Measurements from ENCODE around the gene MYH1. TPM values are rescaled to one million over a fixed set of nuclear protein-coding genes. Genes with fewer than 3 reads are reported as not detected.
"Not testable (repeated sequence)": the region's sequence is repeated elsewhere in the genome, so short reads cannot be mapped to it uniquely, and the experiment has no call there.

Gene MYH1
- under 1 TPM in 2 of 3 donors, not detected in 1; 0.03 to 0.08 TPM for polyA plus RNA-seq (ENCODE audit: insufficient read length in 3 of 3)
- long read RNA-seq, donor 1 = 0 reads
- long read RNA-seq, donor 2 = 0 reads
- long read RNA-seq, donor 3 = 0 reads
- long read RNA-seq, donor 4 = 0 reads
- long read RNA-seq, donor 5 = 0 reads
- long read RNA-seq, donor 6 = 0 reads
- long read RNA-seq, donor 7 = 0 reads
- long read RNA-seq, donor 8 = 0 reads
- long read RNA-seq, donor 9 = 0 reads
- long read RNA-seq, donor 10 = 0 reads
- long read RNA-seq, donor 11 = 0 reads
- long read RNA-seq, donor 12 = 0 reads
- long read RNA-seq, donor 13 = 0 reads
- long read RNA-seq, donor 14 = 0 reads
- long read RNA-seq, donor 15 = 0 reads
- long read RNA-seq, donor 16 = 0 reads

DNA sequence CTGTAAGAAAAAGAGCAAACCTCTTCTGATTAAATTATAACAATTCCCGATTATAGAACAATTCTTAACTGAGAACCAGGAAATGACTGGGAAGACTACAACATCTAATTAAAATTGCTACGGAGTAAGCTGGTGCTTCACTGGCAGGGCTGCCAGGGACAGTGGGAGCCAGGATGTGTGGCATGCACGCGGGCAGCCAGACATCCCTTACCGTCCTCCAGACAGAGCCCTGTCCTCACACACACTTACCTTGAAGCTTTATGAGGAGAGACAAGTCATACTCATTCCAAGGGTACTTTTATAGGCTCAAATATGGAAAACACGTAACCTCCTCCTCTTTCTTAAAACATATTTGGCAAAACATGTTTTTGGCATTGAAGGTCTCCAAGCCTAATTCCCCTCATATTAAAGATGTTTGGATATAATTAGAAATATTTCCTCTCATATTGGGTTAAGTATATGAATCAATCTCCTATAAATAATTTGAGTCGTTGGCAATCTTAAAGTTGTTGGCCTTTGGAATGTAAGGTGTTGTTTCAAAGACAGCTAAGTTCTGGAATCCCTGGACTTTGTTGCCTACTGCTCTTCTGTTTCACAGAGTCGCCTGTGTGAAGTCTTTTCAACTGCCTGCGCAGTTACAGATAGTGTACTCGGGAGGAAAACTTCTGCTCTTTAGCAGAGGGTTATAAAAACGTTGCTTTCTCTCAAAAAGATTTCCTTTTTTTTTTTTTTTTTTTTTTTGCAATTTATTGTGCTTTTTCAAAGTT lies at the start of gene MYH1:
TSS of gene MYH1 (minus strand) at position 272 of the 767 bp plus-strand sequence. CDS start 1,900 bp downstream, outside the sequence.
- no peak for DNase-seq (ENCODE audit: extremely low read depth in 1 of 11, low read depth in 9 of 11, low spot score in 4 of 11)

DNA sequence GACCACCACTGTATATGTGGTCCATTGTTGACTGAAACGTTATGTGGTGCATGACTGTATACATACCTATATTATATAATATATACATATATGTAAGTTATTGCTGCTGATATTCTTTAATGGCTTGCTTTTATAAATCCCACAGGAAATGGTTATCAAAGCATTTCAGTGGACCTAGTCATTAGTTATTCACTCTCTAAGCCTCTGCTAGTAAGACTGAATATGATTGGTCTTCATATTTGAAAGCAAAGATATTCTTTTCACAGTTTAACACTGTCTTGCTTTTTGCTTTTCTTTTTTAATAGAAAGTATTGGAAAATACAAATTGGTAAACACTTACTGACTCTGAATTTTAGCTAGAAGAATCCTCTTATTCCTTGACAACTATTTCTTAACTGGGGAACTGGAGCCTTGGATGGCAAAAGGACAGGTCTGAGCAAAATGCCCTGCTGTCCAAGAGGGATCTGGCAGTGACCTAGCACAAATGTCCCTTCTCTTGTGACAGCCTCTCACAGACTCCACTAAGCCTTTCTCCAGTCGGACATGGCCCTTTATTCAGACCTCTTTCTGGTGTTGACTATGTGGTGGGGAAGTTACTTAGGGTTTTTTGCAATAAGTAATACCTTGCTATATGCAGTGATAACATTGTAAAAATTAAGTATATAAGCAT lies 45.8 kb upstream of the MYH1 start:
- no peak for DNase-seq (ENCODE audit: extremely low read depth in 1 of 11, low read depth in 9 of 11, low spot score in 4 of 11)

DNA sequence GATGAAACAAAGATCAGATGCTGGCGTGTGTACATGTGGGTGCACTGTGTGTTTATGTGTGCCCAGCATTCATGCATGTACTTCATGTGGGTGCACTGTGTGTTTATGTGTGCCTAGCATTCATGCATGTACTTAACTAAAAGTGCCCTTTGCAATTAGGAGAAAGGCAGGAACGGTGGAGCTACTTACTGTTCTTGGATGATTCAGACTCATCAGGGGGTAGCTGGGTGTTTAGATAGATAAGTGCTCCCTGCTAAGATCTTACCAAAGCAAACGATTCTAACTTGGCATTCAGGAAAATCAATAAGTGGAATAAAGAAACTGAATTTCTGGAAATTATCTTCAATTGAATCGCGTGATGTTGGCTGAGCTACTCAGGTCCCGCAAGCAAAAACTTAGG lies 39.7 kb upstream of the MYH1 start:
- DNase-seq (ENCODE audit: extremely low read depth in 1 of 11, low read depth in 9 of 11, low spot score in 4 of 11) = no peak

DNA sequence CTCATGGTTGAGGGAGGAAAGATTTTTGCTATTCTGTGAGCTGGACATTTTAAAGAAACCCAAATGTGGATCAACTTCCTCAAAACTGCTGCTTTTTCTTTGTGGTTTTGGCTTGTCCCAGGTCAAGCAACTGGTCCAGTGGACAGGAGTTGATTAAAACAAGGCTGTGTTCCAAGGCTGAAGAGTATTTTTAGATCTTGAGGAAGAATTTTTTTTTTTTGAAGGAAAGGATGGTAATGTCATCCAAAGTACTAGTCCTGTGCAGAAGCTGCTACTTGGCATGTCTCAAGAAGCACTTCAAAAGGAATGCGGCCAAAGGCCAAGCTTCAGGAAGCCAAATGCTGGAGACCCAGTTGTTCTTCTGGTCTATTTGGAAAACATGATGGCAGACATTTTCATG lies 39.1 kb upstream of the MYH1 start:
- DNase-seq (ENCODE audit: extremely low read depth in 1 of 11, low read depth in 9 of 11, low spot score in 4 of 11) = no peak

DNA sequence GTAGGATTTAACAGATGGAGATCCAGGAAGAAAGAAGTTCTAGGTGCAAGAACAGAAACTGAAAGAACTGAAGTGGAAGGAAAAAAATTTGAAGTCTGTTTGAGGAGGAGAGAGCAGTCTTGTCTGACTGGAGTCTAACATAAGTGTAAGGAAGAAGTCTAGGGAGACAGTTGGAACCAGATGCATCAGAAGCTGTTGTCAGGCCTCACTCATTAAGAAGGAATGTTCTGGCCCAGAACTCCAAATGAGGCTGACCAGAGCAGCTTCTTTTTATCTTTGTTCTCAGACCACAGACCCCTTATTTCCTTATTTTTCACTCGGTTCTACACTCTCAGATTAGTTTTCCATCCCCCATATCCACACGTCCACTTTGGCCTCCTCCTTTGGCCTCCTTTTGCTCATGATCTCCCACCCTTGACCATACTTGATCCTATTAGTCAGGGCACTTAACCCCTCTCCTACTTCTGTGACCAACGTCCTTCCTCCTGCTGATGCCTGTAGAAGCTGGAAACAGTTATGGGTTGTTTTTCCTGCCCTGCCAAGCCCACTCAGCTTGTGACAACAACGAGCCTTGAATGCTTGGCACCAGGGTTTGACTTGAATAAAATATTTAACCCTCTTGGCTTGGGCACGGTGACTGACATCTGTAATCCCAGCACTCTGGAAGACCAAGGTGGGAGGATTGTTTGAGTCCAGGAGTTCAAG lies 38.1 kb upstream of the MYH1 start:
- no peak for DNase-seq (ENCODE audit: extremely low read depth in 1 of 11, low read depth in 9 of 11, low spot score in 4 of 11)

DNA sequence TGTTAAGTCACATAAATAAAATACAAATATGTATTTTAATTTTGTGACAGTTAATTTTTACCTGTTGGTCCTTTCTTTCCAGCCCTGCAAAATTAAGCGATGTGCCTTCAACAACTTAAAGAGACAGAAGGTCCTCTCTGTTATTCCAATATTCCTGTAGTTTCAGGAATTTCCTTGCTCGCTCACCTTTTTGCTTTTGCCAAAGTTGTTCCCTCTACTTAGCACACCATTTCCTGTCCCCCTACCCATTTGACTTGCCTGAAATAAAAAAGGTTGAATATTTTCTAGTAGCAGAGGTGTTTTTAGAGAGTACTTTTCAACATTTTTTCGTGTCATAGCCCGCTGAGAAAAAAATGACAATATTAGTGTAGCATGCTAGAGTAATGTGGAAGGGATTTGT lies 31.7 kb upstream of the MYH1 start:
- no peak for DNase-seq (ENCODE audit: extremely low read depth in 1 of 11, low read depth in 9 of 11, low spot score in 4 of 11)

DNA sequence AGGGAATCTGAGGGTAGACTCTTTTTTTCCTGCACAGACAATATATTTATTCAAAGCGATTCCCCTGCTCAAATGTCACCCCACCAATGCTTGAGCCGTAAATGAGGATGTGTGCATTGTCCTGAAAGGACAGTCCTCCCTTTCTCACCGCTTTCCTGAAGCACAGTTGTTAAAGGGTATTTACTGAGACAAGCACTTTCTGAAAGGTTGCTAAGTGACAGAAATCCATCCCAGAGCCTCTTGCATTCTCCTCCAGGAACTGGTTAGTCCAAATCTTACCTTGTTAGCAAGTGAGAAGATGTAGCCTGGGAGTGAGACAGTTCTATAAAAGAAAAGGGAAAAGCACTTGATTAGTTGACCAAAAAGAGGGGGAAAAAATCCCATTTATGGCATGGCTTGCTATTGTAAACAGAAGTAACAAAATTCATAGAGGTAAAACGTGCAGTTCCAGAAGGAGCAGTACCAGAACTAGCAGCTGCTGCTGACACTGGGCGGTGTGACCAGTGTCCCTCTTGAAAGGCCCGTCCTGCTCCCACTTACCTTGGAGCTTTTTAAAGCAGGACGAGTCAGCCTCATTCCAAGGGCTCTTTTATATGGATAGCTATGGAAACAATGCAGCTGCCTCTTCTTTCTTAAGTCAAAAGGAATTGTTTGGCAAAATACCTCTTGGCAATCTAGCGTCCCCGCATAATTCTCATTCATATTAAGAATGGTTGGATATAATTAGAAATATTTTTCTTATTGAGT lies 30.9 kb upstream of the MYH1 start, which contains the start of gene MYH2:
TSS of gene MYH2 (minus strand) at position 563 of the 747 bp plus-strand sequence. CDS start 1,738 bp downstream, outside the sequence.
- no peak for DNase-seq (ENCODE audit: extremely low read depth in 1 of 11, low read depth in 9 of 11, low spot score in 4 of 11)

DNA sequence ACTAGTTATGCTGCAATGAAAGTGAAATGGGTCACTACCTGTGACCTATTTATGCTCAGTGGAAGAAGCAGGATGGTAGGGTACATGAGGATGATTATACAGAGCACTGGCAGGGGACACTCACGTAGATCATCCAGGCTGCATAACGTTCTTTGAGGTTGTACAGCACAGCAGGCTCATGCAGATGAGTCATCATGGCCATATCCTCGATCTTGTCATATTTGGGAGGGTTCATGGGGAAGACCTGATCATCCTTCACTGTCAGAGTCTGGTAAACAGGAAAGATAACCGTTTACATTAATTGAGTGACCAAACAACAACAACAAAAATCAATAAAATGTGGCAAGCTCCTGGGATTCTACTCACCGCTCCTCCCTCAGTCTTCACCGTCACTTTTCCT lies 29.0 kb upstream of the MYH1 start:
- DNase-seq (ENCODE audit: extremely low read depth in 1 of 11, low read depth in 9 of 11, low spot score in 4 of 11) = no peak

DNA sequence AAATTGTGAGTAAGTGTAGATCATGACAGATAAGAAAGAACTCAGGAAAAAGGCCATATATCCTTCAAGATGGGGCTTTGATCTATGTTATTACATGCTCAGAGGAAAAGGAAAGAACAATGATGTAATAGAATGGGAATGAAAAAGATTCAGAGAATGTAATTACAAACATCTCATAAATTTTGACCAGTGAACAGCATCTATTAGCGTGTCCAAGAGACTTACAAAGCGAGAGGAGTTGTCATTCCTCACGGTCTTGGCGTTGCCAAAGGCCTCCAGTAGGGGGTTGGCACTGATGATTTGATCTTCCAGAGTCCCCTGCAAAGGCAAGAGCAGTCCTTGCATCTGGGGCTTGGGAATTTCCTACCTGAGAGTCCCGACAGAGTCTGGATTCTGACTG lies 25.1 kb upstream of the MYH1 start:
- not testable (repeated sequence) for DNase-seq (ENCODE audit: extremely low read depth in 1 of 11, low read depth in 9 of 11, low spot score in 4 of 11)

DNA sequence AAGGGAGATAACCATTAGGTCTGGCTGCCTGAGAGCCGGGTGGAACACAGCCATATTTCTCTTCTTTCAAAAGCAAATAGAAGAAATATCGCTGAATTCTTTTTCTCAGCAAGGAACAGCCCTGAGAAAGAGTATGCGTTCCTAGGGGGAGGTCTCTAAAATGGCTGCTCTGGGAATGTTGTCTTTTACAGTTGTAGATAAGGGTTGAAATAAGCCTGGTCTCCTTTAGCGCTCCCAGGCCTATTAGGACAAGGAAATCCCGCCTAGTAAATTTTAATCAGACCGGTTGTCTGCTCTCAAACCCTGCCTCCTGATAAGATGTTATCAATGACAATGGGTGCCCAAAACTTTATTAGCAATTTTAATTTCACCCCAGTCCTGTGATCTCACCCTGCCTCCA lies 22.8 kb upstream of the MYH1 start:
- DNase-seq (ENCODE audit: extremely low read depth in 1 of 11, low read depth in 9 of 11, low spot score in 4 of 11) = not testable (repeated sequence)

DNA sequence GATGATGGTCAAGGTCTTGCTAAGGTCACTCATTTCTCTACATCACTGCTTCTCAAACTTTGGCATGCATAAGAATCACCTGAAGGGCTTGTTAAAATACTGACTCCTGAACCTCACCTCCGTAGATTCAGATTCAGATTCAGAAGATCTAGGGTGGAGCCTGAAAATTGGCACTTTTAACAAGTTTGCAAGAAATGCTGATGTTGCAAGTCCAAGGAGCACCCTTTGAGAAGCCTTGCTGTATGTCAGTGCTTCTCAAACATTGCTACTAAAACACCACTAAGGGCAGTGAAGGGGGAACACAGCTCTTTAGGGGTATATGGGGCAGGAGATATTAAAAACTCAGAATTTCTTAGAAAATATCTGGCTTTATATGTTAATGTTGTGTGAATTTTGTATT lies 13.7 kb upstream of the MYH1 start:
- no peak for DNase-seq (ENCODE audit: extremely low read depth in 1 of 11, low read depth in 9 of 11, low spot score in 4 of 11)

DNA sequence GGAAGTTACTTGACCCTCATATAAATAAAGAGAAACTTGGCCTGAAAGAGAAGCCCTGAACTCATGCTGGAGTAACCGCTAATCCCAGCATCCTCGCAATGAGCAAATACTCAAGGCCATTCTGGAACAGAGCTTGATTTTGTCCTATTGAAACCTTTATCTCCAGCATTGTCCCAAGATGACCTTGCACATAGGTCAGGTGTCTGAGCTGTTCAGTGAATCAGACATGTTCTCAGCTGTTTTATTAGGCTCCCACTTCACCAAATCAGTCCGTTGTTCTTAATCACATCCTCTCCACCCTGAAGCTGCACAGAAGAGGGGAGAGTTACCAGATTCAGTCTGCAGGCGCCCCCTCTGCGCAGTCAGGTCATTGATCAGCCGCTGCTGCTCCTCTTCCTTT lies 9.1 kb upstream of the MYH1 start:
- DNase-seq (ENCODE audit: extremely low read depth in 1 of 11, low read depth in 9 of 11, low spot score in 4 of 11) = no peak

DNA sequence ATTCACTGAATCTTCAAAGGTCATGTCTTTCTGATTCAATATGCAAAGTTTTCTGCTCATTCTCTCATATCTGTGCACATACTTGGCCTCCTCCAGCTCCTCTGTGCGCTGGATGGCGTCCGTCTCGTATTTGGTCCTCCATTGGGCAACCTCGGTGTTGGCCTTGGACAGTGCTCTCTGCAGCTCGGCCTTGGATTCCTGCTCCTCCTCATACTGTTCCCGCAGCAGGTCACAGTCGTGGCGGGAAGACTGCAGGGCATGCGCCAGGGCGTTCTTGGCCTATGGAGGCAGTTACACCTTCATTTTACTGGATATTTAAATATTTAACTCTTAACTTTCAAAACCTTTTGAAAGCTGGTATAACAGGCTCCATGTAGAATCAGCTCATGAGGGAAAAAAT lies 8.2 kb upstream of the MYH1 start:
- no peak for DNase-seq (ENCODE audit: extremely low read depth in 1 of 11, low read depth in 9 of 11, low spot score in 4 of 11)

DNA sequence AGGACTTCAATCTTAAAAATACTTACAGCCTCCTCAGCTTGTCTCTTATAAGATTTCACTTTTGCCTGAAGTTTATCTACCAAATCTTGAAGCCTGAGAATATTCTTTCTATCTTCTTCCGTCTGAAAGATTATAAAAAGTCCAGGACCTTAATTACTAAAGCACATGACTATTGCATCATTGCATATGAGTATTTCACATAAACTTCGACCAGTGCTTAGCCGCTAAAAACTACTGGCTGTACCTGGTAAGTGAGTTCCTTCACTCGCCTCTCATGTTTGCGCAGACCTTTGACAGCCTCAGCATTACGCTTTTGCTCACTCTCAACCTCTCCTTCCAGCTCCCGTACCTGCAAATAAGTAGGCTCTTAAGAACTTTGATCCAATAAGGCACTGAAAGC lies 4.7 kb upstream of the MYH1 start:
- DNase-seq (ENCODE audit: extremely low read depth in 1 of 11, low read depth in 9 of 11, low spot score in 4 of 11) = no peak

DNA sequence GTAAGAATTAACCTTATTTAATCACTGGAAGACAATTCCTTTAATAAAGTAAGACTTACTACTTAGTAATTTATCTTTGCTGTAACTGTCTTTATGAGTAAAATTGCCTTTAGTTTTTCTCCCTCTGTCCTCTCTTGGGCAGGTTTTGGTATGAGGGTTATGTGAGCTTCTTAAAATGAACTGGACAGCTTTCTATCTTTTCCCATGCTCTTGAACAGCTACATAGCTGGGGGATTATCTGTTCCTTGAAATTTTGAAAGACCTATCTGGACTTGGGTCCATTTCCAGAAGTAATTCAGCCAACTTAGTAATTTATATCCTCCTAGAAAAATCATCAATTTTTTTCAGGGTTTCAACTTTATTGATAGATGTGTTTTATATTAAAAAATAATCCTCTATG lies 3.6 kb upstream of the MYH1 start:
- DNase-seq (ENCODE audit: extremely low read depth in 1 of 11, low read depth in 9 of 11, low spot score in 4 of 11) = no peak

DNA sequence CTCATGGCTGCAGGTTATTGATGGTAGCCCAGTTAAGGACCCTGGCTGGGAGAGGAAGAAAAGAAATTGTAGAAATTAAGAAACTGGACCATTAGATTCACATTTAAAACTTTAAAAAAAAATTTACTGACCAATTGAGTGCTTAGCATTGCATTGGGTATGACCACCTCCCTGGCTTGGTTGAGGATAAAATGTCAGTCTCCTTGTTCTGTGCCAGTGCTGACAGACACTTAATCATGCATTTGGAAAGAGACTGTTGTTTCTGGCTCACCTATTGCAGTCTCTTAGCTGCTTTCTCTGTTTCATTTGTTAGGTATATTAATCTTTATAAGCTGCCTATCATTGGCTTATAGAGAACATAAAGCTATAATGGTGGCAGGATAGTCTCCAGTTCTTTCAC lies 1.7 kb downstream of the MYH1 start:
- DNase-seq (ENCODE audit: extremely low read depth in 1 of 11, low read depth in 9 of 11, low spot score in 4 of 11) = no peak

DNA sequence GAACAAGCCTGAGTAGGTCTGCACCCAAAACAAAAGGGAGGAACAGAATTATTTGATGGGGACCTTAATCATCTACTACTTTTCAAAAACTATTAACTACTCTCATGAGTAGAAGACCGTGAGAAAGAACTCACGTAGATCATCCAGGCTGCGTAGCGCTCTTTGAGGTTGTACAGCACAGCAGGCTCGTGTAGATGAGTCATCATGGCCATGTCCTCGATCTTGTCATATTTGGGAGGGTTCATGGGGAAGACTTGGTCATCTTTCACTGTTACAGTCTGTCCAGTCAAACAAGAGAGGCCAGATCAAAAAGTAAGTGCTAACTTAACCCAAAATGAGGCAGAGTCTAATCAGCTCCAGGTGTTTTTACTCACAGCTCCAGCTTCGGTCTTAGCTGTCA lies 2.3 kb downstream of the MYH1 start:
- no peak for DNase-seq (ENCODE audit: extremely low read depth in 1 of 11, low read depth in 9 of 11, low spot score in 4 of 11)

DNA sequence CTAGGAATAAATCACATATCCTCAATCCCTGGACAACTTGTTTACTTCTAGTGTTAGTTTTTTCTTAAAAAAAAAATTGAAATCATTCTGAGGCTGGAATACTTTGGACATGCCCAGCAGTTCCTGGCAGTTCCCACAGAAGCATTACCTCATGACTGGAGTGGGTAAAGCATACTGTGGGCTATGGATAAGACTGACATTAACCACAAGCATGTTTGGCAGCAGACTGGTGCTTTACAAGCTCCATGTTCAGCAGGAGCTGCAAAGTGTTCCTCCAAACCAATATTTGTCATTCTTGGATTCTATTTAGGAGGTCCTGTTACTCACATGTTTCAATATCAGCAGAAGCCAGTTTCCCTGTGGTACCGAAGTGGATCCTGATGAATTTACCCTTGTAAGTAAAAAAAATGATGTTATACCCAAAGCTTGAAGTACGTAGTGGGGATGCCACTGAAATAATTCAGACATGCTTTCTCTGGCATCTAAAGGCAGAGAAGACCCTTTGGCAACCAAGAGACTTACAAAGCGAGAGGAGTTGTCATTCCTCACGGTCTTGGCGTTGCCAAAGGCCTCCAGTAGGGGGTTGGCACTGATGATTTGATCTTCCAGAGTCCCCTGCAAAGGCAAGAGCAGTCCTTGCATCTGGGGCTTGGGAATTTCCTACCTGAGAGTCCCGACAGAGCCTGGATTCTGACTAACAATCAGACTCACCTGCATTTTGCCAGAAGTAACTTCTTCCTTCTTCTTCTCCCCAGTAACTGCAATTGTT lies 4.9 kb downstream of the MYH1 start:
- DNase-seq (ENCODE audit: extremely low read depth in 1 of 11, low read depth in 9 of 11, low spot score in 4 of 11) = no peak
